ENCODE measurements around the gene ST6GALNAC5.

The ST6GALNAC5 gene

DNA sequence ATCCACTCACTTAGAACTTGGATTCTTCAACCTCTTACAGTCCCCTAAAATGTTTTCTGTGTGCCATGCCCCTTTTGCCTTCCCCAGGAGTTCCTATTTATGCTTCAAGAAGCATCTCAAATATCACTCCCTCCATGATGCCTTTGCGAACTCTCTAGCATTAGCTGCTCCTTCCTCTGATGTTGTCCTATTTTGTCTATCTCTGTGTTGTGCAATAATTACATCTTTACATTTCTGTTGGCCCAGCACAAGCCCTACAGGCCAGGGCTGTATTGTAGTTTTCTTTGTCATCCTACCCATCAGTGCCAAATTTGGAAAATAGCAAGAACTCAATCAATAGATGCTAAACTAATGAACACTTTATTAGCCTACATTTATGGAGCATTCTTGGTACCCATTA is 125.8 kb downstream of the ST6GALNAC5 start:
- Mint-ChIP-seq H3K9me3 (ENCODE audit: low read depth) (no peaks in the 10 kb centered on the region), H3K4me1 (ENCODE audit: low read depth) (no peaks in the 10 kb centered on the region), H3K27me3 (peaks cover 5% of the 10 kb centered on the region), H3K4me3 (no peak overlapping the region), H3K27ac (no peak overlapping the region), H3K36me3 (no peaks in the 10 kb centered on the region)

DNA sequence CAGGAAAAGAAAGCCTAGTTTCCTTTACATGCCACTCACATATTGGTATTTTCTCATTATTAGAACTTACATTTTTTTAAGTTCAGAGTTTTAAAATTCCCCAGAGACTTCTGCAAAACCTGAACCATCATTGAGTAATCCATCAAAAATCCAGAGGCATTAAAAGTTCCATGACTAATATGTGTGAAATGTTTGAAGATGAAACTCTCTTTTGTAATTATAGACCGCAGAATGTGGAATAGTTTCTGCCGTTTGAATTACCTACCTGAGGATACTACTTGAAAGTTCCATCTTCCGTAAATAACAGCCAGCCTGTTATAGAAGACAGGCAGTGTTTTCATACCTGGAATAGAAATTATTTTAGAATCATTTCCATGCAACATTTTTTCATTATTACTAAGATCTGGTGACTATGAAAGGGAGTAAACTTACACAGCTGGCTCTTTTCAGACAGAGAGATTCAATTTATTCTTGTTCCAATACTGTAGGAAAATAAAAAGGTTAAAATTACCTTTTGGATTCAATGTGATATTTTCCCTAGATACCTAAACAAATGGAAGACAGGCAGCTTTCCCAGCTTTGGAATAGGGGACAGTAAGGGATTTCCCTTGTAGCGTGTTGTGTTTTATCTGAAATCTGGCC is 131.4 kb downstream of the ST6GALNAC5 start:
- no peak overlapping the region for H3K4me3 Mint-ChIP-seq
- no peak overlapping the region for H3K27ac Mint-ChIP-seq
- no peaks in the 10 kb centered on the region for H3K9me3 Mint-ChIP-seq (ENCODE audit: low read depth)
- peaks cover 1% of the 10 kb centered on the region for H3K27me3 Mint-ChIP-seq
- H3K36me3 Mint-ChIP-seq, result no peaks in the 10 kb centered on the region
- H3K4me1 Mint-ChIP-seq (ENCODE audit: low read depth), result no peaks in the 10 kb centered on the region

DNA sequence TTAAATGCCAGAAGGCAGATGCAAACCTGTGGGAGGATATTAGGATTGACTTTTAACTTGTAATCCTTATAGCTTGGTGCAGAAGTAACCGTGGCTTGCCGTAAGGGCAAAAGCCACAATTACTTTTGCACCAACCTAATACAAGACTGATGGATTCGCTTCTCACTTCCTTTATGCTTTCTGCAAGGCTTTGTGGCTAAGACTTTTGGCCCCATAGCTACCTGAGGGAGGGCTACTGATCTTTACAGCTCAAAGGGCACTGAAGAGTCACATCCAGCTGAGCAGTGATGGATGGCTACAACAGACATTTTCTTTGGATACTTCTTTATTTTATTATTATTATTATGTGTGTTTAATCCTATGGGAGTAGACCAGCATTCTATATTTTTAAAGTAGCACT is 140.4 kb downstream of the ST6GALNAC5 start:
- no peak overlapping the region for H3K4me3 Mint-ChIP-seq
- H3K27me3 Mint-ChIP-seq, result no peaks in the 10 kb centered on the region
- H3K36me3 Mint-ChIP-seq, result no peaks in the 10 kb centered on the region
- no peaks in the 10 kb centered on the region for H3K4me1 Mint-ChIP-seq (ENCODE audit: low read depth)
- no peak overlapping the region for H3K27ac Mint-ChIP-seq
- H3K9me3 Mint-ChIP-seq (ENCODE audit: low read depth), result peaks cover 3% of the 10 kb centered on the region

DNA sequence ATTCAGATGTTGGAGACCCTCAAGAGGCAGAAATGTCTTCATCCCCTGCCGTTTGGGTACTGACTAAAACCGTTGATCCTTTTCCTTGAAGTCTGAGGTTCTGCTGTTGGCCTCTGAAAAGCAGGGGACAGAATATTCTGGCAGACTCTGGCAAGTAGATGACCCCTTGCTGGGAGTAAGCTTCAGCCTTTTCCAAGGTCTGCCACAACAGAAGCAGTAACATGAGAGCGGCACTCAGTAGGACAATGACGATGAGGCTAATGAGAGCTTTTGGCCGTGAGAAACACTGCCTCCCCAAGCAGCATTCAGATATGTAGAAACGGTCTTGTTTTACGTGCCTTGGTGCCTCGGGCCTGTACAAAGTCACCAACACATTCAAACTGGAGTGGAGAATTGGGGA is 143.7 kb downstream of the ST6GALNAC5 start:
- Mint-ChIP-seq H3K9me3 (ENCODE audit: low read depth) (no peaks in the 10 kb centered on the region), H3K36me3 (no peaks in the 10 kb centered on the region), H3K27ac (no peak overlapping the region), H3K4me1 (ENCODE audit: low read depth) (no peaks in the 10 kb centered on the region), H3K4me3 (no peak overlapping the region), H3K27me3 (peaks cover 1% of the 10 kb centered on the region)

DNA sequence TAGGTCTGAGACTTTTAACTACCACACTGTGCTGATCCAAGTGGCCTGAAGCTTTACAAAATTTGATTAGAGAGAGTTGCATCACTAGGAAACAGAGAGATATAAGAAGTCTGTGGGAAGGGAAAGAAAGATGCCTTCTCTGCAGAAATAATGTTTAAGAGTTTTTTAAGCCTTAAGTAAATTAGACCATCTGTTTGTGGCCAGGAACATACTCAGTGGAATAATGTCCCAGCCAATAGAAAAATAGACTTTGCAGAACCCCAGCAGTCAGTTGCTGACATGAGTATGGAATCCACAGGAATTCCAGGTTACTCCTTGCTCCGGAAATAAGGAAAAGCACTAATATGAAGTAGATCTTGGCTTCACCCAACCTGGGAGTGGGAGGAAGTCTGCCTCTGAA is 144.8 kb downstream of the ST6GALNAC5 start:
- no peaks in the 10 kb centered on the region for H3K4me1 Mint-ChIP-seq (ENCODE audit: low read depth)
- H3K4me3 Mint-ChIP-seq, result no peak overlapping the region

DNA sequence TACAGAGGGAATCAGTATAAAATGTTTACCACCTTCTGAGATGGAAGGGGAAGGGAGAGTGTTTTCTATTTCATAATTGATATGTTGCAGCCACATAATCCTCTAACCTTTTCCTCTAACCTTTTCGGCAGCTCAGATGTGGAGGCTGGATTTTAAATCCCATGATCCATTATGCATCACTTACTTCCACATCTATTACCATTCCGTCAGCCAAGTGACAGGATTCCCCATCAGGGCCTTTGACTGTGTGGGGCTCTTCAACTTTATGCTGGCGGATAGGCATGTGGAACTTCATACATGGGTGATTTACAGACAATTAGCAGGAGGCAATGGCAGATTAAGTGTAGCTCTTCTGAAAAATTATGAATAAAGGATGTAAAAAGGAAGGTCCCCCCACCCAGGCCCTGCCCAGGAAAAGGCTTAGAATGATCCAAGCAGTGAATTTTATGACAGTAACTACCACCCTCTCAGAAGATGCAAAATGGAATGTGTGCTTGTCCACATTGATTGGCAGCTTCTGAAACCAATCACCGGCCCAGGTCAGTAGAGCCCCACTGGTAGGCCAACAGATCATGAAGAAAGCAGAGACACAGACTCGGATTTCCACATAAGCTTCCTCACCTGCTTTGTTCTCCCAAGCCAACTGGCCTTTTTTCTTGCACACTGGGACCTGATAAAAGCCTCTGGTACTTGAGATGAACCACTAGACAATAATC is 147.0 kb downstream of the ST6GALNAC5 start:
- Mint-ChIP-seq H3K27ac (no peak overlapping the region), H3K36me3 (no peaks in the 10 kb centered on the region), H3K4me1 (ENCODE audit: low read depth) (no peaks in the 10 kb centered on the region), H3K9me3 (ENCODE audit: low read depth) (no peaks in the 10 kb centered on the region), H3K4me3 (no peak overlapping the region), H3K27me3 (peaks cover 1% of the 10 kb centered on the region)

More for the DNA sequence above, 144.8 kb downstream of the ST6GALNAC5 start:
- Mint-ChIP-seq H3K27ac (no peak overlapping the region), H3K36me3 (no peaks in the 10 kb centered on the region), H3K27me3 (peaks cover 1% of the 10 kb centered on the region), H3K9me3 (ENCODE audit: low read depth) (no peaks in the 10 kb centered on the region)

DNA sequence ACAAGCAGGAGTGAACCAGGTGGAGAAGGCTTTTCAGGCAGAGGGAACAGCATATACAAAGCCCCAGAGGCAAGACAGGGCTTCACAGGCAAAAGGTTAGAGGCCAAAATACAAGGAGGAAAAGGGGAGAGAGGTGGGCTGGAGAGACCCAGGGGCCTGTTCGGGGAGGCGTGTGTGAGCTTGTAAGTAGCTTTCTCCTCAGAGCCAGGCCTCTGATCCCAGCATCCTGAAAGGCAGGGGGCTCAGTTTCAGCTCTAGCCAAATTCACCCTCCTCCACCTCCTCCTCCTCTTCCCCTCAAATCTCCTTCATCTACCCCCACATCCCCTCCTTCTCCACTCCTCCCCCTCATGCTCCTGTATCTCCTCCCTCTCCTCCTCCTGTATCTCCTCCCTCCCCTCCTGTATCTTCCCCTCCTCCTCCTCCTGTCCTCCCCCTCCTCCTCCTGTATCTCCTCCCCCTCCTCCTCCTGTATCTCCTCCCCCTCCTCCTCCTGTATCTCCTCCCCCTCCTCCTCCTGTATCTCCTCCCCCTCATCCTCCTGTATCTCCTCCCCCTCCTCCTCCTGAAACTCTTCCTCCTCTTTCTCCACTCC is 148.6 kb downstream of the ST6GALNAC5 start:
- Mint-ChIP-seq H3K4me1 (ENCODE audit: low read depth) (no peaks in the 10 kb centered on the region), H3K9me3 (ENCODE audit: low read depth) (no peaks in the 10 kb centered on the region)

DNA sequence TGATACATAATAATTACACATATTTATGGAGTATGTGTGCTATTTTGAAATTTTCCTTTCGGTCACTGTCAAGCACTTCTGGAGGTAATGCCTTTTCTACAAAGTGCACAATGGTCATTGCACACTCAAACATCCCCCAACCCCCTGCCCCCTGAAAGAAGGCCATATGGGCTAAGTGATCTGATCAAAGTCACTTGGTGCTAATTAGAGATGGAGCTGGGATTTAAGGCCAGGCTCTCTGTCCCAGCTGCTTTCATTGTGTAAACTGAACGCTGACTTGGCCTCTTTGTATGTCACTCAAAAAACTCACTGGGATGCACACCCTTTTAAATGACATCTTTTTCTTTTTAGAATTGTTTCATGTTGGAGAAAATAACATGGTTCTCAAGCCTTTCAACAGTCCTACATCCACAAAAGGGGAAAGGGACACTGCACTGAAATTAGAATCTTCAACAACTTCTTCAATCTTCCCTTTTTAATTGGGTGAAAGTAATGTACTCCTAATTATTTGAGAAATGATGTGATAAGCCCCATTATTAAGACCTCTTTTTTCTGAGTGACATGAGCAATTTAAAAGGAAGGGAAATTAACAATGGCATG is 149.2 kb downstream of the ST6GALNAC5 start:
- Mint-ChIP-seq H3K4me1 (ENCODE audit: low read depth) (no peaks in the 10 kb centered on the region), H3K36me3 (no peaks in the 10 kb centered on the region), H3K9me3 (ENCODE audit: low read depth) (no peaks in the 10 kb centered on the region), H3K27ac (no peak overlapping the region), H3K4me3 (no peak overlapping the region), H3K27me3 (peaks cover 1% of the 10 kb centered on the region)

More for the DNA sequence above, 148.6 kb downstream of the ST6GALNAC5 start:
- H3K27me3 Mint-ChIP-seq, result peaks cover 1% of the 10 kb centered on the region
- H3K4me3 Mint-ChIP-seq, result no peak overlapping the region
- H3K36me3 Mint-ChIP-seq, result no peaks in the 10 kb centered on the region
- no peak overlapping the region for H3K27ac Mint-ChIP-seq

DNA sequence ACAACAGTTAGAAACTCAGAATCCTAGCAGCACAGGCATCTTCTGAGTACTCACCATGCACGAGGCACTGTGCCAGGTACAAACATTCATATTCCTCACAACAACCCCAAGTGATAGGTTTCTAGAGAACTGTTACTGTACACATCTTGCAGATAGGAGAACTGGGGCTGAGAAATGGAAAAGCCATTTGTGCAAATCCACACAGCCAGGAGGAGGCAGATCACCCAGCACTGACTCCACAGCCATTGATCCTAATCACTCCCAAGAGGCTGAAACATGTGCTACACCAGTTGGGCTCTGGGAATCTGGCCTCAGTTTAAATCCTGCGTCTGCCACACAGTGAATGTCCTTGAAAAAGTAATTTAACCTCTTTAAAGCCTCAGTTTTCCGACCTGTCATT is 151.0 kb downstream of the ST6GALNAC5 start:
- no peaks in the 10 kb centered on the region for H3K9me3 Mint-ChIP-seq (ENCODE audit: low read depth)
- no peaks in the 10 kb centered on the region for H3K36me3 Mint-ChIP-seq
- no peak overlapping the region for H3K4me3 Mint-ChIP-seq
- H3K27ac Mint-ChIP-seq, result no peak overlapping the region
- no peaks in the 10 kb centered on the region for H3K4me1 Mint-ChIP-seq (ENCODE audit: low read depth)
- peaks cover 1% of the 10 kb centered on the region for H3K27me3 Mint-ChIP-seq

DNA sequence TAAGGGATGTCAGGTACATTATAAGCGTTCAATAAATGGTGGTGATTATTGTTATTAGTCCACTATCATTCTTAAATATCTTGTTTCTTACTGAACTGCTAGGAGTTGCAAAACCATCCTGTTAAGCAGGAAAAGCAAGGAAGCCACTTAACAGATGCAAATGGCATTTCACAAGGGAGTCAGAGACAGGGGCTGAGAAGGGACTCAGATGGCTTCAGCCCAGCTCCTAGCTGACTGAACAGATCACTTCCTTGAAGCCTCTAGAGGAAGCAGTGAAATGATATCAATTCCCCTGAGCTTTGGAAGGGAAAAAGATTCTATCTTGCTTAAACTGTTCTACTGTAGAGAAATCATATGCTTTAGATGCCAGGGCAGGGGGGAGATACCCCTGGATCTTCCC is 151.5 kb downstream of the ST6GALNAC5 start:
- no peaks in the 10 kb centered on the region for H3K4me1 Mint-ChIP-seq (ENCODE audit: low read depth)
- H3K27me3 Mint-ChIP-seq, result no peaks in the 10 kb centered on the region
- H3K9me3 Mint-ChIP-seq (ENCODE audit: low read depth), result no peaks in the 10 kb centered on the region
- no peak overlapping the region for H3K4me3 Mint-ChIP-seq
- H3K27ac Mint-ChIP-seq, result no peak overlapping the region
- H3K36me3 Mint-ChIP-seq, result no peaks in the 10 kb centered on the region

DNA sequence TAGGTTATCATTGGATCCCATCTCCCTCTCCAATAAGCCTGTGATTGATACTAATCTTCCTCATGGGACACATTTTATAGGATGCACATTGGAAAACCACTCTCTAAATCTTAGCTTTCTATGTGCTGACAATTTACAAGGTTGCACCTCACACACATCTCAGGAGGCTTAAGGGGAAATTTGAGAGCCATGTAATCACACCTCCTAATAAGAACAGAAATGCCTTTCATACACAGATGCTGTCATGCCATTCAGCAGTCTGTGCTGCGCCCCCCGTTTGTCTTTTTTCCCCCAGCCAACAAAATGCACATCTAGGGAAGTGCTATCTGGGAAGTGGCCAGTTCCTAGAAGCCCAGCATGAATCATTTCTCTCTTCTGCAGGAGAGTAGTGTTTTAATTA is 154.5 kb downstream of the ST6GALNAC5 start:
- no peaks in the 10 kb centered on the region for H3K9me3 Mint-ChIP-seq (ENCODE audit: low read depth)
- H3K4me1 Mint-ChIP-seq (ENCODE audit: low read depth), result no peaks in the 10 kb centered on the region
- H3K4me3 Mint-ChIP-seq, result no peak overlapping the region
- H3K36me3 Mint-ChIP-seq, result no peaks in the 10 kb centered on the region
- H3K27me3 Mint-ChIP-seq, result no peaks in the 10 kb centered on the region
- no peak overlapping the region for H3K27ac Mint-ChIP-seq

DNA sequence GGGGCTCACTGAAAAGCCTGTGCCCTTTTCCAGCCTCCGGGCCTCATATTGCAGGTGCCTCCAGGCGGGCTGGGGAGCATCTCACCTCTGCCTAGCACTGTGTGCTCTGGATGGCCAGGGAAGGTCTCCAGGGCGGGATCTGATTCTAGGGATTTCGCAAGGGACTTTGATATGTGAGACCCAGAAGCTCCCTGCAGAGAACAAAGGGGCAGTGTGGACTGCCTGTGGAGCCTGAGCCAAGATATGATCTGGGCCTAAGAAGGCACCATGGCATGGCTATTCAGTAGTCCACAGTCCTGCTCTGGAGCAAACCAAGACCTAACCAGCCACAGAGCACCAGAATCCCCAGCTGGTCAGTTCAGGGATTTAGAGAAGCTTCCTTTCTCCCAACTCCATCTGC is 157.2 kb downstream of the ST6GALNAC5 start:
- Mint-ChIP-seq H3K27ac (no peak overlapping the region), H3K9me3 (ENCODE audit: low read depth) (no peaks in the 10 kb centered on the region), H3K36me3 (no peaks in the 10 kb centered on the region), H3K27me3 (peaks cover 2% of the 10 kb centered on the region), H3K4me3 (no peak overlapping the region), H3K4me1 (ENCODE audit: low read depth) (no peaks in the 10 kb centered on the region)

DNA sequence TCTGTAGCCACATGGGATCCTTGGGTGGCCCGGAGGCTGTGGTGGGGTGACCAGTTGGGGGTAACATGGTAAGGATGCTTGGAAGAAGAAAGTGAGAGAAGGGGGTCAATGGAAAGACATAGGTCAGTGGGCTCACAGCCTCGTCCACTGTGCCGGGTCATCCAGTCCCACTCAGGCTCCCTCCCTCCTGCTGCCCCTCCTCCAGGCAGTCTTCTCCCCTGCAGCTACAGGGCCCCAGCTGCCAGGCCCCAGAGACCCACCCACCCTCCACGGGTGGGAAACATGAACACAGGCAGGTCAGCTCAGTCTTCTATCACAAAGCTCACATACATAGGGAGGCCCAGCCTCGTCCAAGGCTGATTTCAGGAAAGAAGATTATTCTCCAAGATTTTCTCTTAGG is 158.3 kb downstream of the ST6GALNAC5 start:
- no peaks in the 10 kb centered on the region for H3K4me1 Mint-ChIP-seq (ENCODE audit: low read depth)

DNA sequence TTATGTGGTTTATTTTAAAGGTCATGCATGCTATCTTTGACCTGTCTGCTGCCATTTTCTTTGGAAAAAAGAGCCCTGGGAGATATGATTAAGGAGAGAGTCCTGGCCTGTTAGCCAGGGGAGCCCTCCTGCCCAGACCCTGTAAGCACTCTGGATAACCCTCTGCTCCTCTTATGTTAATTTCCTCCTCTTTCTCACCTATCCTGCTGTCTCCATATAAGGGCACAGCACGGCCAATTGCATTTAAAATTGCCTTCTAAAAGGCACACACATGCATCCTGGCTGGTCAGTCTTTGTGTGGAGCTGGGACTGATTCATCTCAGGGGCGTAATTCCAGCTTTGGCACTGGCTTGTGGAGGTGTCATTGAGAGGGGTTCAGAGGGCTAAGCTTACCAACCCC is 158.9 kb downstream of the ST6GALNAC5 start:
- Mint-ChIP-seq H3K9me3 (ENCODE audit: low read depth) (no peaks in the 10 kb centered on the region), H3K27ac (no peak overlapping the region), H3K4me1 (ENCODE audit: low read depth) (no peaks in the 10 kb centered on the region), H3K36me3 (no peaks in the 10 kb centered on the region), H3K4me3 (no peak overlapping the region), H3K27me3 (peaks cover 2% of the 10 kb centered on the region)

More for the DNA sequence above, 158.3 kb downstream of the ST6GALNAC5 start:
- Mint-ChIP-seq H3K4me3 (no peak overlapping the region), H3K27ac (no peak overlapping the region), H3K9me3 (ENCODE audit: low read depth) (no peaks in the 10 kb centered on the region), H3K27me3 (peaks cover 2% of the 10 kb centered on the region), H3K36me3 (no peaks in the 10 kb centered on the region)

DNA sequence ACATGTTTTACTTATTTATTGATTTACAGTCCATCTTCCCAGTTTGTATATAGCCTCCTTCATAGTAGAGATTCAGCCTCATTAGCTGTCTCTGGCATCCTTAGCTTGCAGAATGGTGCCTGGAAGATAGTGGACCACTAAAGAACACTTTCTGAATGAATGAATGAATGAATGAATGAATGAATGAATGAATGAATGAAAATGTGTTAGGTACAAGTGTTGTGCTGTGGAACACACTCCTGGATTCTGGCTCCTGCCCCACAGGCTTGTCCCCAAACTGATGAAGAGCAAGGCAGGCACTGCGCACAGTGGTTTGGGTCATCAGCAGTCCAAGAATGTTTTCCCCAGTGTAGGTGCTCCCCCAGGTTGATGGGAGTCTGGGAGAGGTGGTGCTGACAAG is 159.4 kb downstream of the ST6GALNAC5 start:
- Mint-ChIP-seq H3K27me3 (peaks cover 2% of the 10 kb centered on the region), H3K27ac (no peak overlapping the region), H3K4me1 (ENCODE audit: low read depth) (no peaks in the 10 kb centered on the region), H3K9me3 (ENCODE audit: low read depth) (no peaks in the 10 kb centered on the region), H3K4me3 (no peak overlapping the region), H3K36me3 (no peaks in the 10 kb centered on the region)

Data from activated naive CD8-positive, alpha-beta T cell (primary cell).